Stimulated activated CD8-positive, alpha-beta memory T cell treated with anti-CD3 and anti-CD28 coated beads, Interleukin-15, amount 100 ng/mL, for 24 hours (primary cell): ENCODE measurements around the gene UBAC2.
"Not testable (repeated sequence)": the region's sequence is repeated elsewhere in the genome, so short reads cannot be mapped to it uniquely, and the experiment has no call there.

Source experiments
- DNase-seq: peaks from one replicate; pipeline ENCODE4 v3.0.0-alpha.2; 2020; ENCODE audit warnings: low read depth

The UBAC2 gene

DNA sequence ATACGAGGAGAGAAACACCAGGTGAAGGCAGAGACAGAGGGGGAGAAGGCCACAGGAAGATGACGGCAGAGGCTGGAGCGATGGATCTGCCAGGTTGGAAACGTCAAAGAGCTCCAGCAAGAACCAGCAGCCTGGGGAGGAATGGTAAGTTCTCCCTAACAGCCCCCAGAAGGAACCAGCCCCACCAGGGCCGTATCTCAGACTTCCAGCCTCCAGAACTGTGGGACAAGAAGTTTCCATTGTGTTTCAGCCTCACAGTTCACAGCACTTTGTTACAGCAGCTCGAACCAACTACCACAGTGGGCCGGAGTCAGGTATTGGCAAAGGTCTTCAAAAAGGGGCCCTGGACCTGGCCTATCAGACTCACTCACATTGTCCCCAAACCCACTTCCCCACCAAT is 195.8 kb downstream of the UBAC2 start:
- no peak for DNase-seq

GRCh38 chr13:99398071-99398470 is 197.4 kb downstream of the UBAC2 start:
- DNase-seq = no peak

DNA sequence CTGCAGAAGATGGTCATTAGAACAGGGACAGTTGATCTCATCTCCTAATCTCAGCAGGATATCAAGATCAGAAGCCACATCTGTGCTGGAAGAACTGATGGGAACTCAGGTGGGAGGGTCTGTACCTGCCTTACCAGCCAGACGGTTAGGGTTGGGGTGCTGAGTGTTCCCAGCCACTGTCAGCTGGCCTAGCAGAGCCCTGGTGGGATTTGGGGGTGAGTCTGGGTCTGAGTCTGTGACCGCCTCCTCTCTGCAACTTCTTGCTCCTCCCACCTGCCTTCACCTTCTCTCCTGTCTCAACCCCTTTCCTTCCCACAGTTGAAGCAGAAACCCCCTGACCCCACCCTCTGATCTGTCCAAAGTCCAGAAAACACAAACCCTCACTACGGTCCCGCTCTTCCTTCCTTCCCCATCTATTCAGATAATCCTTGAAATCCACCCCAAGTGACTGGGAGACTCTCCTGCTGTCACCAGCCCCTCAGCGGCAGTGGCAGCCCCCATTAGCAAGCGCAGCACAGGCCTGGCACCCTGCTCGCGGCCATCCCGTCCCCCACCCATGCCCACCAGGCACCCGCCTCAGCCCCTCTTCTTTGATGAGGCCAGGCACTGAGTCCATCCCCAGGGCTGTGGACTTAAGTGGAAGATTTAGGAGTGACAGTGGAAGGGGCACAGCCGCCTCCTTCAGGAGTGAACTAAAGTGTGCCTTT is 198.4 kb downstream of the UBAC2 start:
- no peak for DNase-seq

GRCh38 chr13:99399623-99399974 is 198.9 kb downstream of the UBAC2 start:
- no peak for DNase-seq

DNA sequence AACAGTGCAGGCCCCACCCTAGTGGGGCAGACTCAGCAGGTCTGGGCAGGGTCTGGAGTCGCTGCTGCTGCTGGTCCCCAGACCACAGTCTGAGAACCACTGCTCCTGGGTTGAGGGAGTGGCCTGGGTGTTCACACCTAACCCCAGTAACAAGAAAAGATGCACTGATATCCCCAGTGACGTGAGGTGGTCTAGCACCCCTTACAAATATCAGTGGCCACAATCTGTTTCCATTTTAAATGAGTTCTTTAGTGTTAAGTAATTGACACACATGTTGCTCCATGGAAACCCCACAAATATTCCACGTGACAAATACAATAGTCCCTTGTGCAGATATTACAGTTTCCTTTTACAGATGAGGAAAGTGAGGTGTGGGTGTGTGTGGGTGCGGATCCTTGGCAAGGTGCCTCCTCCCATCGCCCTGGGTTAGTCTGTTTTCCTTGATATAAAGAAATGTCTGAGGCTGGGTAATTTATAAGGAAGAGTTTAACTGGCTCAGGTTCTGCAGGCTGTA is 202.9 kb downstream of the UBAC2 start:
- no peak for DNase-seq

DNA sequence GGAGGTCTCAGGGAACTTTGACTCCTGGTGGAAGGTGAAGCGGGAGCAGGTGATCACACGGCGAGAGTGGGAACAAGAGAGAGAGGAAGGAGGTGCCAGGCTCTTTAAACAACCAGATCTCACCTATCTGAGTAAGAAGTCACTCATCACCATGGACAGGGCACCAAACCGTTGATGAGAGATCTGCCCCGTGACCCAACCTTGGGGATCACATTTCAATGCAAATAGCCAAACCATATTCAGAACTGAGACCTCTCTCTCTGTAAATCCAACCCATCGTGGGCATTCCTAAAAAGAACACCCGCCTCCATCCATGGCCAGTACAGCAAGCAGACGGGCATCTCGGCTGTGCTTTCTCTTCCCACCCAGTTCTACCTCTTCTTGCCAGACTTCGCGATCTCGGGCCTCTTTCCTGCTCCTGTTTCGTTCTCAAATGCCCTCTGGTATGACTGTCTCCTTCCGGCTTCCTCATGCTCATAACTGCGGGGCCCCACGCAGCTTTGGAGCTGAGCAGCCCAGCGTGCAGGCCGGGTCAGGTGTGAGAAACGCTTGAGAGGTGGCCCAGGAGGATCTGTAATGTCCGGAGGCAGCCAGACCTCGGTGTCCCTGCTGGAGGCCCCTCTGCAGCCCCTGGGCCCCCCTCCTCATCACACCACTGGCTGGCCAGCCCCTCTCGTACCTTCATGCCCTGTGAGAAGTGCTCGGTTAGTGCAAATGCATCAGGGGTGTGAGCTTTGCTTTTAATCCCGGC is 203.5 kb downstream of the UBAC2 start:
- no peak for DNase-seq

GRCh38 chr13:99405966-99406365 is 205.3 kb downstream of the UBAC2 start:
- no peak for DNase-seq

DNA sequence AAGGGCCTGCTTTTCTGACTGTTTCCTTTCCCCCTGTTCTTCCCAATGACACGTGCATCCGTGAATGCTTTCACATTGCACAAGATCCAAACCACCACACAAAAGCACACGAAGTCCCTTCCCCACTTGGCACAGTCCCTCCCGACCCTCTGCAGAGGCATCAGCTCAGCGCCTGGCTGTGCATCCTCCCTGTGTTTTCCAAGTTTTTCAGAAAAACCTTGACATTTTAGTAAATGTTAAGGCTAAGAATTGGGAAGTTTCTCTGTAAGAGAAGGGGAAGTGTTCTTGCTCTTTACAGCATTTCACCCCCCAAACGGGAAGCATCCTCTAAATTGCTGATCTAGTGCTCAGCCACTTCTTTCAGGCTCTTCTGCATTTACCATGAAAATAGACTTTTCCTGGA is 206.1 kb downstream of the UBAC2 start:
- DNase-seq = no peak

DNA sequence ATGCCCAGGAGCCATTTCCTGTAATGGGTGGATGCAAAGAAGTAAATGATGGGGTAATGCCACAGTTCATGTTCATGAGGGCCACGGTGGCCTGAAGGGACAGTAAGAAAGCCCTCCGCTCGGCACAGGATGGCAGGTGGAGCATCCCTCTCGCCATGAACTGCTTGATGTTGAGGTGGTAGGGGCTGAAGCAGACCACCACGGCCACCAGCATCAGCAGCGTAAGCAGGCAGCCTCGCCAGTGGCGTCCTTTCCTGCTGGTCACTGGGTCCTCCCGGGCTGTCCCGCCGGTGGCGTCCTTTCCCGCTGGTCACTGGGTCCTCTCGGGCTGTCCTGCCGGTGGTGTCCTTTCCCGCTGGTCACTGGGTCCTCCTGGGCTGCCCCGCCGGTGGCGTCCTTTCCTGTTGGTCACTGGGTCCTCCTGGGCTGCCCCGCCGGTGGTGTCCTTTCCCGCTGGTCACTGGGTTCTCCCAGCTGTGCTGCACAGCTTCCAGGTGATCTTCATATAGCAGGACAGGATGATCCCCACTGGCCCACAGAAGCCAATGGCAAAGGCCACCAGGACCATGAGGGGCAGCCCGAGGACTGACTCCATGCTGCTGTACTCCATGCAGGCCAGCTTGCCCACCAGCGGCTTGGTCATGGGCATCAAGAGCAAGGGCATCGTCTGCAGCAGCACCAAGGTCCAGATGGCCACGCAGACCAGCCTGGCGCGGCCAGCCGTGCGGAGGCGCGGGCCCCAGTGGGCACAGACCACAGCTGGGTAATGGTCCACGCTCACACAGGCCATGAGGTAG is 207.4 kb downstream of the UBAC2 start:
- no peak for DNase-seq

DNA sequence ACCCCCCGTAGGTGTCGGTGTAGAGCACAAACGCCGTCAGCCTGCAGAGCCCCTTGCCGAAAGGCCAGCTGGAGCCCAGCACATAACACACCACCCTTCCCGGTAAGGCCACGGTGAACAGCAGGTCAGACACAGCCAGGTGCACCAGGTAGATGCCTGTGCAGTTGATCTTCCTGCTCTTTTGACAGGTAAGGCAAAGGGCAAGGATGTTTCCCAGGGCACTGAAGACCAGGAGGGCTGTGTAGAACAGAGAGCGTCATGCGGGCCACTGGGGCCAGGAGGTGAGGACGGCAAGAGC is 208.0 kb downstream of the UBAC2 start:
- DNase-seq = no peak

GRCh38 chr13:99409461-99410083 is 208.9 kb downstream of the UBAC2 start:
- DNase-seq = not testable (repeated sequence)

DNA sequence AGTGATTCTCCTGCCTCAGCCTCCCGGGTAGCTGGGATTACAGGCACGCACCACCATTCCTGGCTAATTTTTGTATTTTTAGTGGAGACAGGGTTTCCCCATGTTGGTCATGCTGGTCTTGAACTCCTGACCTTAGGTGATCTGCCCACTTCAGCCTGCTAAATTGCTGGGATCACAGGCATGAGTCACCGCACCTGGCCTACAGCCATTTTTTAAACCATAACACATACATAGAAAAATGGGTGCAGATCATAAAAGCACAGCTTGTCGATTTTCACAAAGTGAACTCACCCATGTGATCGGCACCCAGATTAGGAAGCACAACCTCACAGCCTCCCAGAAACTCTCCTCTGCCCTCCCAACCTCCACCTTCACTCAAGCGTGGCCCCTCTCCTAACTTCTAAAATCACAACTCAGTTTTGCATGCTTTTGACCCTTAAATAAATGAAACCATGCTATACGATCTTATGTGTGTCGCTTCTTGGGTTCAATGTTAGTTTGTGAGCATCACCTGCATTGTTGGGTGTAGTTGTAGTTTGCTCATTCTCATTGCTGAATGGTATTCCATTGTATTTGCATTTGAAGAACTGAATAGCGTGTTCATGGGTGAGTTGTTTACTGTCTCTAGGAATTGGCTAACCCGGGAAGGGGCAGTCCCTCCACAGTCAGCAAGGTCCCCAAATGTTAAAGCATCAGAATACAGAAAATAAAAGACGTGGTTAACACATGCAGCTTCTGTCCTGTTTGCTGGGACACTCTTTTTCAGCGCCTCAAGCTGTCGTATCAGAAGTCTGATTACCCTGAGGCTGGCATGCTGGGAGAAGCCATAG is 210.2 kb downstream of the UBAC2 start:
- not testable (repeated sequence) for DNase-seq

- DNase-seq = no peak
These were observed 212.2 kb downstream of the UBAC2 start for GRCh38 chr13:99412856-99413255.

DNA sequence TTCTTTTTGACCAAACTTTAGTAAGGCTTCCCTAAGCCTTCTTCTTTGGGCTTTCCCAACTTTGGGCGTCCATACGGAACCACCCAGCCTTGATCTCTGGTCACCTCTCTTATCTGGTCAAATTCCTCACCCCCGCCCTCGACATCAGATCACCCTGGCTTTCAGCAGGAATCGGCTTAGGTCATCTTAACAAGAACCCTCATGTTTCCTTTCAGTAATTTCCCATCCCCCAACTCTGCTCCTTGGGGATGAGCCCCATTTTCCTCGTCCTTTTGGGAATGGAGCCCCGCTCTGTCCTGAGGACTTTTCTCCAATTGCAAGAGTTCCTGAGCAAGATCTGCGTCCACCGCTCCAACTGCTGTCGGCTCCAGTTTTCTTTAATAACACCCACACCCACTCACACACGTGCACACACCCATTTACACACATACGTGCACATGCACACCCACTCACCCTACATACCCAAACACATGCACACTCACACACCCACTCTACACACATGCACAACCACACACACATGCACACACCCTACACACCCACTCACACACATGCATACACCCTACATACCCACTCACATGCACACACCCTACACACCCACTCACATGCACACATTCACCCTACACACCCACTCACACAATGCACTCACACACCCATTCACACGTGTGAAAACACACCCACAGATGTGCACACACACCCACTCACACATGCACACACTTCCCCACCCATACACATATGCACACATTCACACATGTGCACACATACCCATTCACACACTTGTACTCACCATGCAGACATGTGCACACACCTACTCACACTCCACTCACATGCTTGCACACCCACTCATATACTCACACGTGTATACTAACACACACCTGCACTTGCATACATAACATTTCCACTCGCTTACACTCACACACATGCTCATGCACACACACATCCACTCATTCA is 213.7 kb downstream of the UBAC2 start:
- no peak for DNase-seq

GRCh38 chr13:99415014-99415650 is 214.5 kb downstream of the UBAC2 start:
- no peak for DNase-seq

- DNase-seq = no peak
These were observed 215.2 kb downstream of the UBAC2 start for GRCh38 chr13:99415851-99416331.

- no peak for DNase-seq
These were observed 215.9 kb downstream of the UBAC2 start for GRCh38 chr13:99416411-99417121.

DNA sequence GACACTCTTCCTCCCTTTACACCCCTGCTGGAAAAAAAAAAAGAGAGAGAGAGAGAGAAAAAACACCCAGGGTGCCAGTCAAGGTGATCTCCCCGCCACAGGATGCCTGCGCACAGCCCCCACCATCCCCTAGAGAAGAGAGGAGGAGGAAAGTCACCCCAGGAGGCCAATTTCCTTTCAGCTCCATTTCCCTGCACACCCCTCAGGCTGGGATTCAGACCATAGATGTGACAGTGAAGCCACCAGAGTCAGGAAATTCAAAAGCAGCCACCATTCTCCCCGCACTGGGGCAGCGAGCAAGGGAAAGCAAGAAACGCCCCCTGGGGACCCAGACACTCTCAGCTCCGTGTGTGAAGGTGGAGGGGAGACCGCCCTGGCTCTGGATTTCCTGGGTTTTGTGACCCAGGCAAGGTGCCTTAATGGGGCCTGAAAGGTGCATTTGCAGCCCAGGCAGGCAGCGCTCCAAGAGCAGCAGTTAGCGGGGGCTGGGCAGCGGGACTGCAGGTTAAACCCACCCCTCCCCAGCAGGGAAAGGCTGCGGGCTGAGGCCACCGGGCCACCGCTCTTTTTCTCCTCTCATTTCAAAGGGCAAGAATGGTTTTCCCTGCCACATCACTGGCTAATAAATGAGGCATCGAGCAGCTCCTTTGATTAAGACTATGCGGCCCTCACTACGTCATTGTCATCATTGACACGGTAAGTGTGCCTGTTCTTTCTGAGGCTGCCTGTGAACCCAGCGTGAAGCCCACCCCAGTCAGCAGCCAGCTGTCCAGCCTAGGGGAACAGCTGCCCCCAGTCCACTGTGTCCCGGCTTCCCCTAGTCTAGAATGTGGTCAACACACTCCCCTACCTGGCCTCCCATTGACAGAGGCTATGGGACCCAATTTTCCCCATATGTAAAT is 216.8 kb downstream of the UBAC2 start:
- DNase-seq = no peak
